Measurements from ENCODE around the gene FBXO21.
A peak's percentile ranks its signal among the peaks of the same experiment; 100 is the strongest.

Gene FBXO21

DNA sequence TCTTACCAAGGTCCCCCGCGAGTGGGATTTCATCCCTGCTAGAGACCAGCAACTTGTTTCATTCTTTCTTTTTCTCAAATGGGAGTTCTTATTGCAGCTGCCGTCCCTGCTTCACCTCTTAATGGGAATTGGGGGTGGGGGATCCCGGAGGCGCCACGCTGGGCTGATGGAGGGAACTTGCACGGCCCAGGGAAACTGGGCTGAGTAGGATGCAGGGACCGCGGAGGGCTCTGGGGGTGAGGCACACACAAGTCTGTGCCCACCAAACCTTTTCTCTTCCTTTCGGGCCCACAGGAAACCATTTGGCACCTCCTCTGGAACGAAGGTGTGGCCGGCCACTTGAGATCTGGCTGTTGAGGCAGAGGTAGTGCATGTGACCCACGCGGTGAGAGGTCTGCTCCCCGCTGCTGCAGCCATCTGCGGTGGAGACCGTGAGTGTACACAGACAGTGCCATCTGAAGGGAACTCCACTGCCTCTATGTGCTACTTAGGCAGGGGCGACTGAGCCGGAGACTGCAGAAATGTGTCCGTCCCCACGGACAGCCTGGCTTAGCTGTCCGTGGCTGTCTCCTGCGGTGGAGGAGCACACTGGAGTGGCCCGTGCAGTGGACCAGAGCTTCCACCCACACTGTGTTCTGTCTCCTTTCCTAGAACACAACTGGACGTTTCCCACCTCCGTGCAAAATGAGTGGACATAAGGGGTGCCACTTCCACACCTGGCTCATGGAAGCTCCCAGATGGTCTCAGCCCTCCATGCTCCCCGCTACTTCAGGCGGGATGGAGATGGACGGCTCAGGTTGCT lies 49.0 kb downstream of the FBXO21 start:
- DNase-seq (ENCODE audit: insufficient read length, low spot score), result no peak
- FAIRE-seq, result no peak

DNA sequence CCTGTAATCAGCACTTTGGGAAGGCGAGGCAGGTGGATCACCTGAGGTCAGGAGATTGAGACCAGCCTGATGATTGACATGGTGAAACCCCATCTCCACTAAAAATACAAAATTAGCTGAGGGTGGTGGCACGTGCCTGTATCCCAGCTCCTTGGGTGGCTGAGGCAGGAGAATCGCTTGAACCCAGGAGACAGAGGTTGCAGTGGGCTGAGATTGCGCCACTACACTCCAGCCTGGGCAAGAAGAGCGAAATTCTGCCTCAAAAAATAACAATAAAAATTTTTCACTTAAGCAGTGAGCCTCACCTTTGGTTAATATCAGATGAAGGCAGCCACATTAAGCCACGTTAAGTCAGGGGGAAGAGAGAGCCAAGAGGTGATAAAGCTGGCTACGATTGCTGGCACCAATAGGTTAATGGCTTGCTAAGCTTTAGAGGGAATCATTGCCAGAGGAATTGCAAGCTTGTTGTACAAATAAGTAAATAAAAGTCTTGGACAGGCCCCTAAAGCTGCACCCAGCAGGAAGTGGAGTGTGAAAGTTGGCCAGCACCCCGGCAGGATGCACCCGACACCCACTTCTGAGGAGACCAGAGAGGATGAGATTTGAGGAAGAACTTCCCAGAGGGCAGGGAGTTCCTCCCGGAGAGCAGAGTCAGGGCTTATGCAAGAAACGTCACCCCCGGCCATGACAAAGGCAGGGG lies 49.7 kb downstream of the FBXO21 start:
- no peak for FAIRE-seq

DNA sequence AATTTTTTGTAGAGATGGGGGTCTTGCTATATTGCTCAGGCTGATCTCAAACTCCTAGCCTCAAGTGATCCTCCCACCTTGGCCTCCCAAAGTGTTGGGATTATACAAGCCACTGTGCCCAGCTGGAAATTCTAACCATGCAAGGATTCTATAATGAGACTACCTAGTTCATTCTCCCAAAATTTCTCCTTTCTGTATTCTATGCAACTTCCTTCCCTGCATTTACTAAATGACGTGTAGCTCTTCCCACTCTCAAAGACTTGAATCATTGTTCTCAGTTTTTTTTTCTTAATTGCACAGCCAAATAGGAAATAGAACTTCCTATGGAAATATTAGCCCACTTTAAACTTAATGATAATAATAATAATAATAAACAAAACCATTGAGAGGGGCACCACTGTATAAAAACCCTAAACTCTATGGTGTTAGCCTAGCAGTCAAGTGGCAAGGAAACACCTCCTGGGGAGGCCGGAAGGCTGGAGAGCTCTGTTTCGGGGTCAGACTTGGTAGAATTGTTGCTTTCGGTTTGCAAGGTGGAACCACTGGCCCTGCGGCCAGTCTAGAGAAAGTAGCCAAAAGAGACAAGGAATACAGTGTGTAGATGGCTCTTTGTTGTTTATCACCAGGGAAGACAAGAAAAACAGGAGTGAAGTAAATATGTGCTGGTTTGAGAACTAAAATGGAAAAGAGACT lies 51.1 kb downstream of the FBXO21 start:
- FAIRE-seq, result no peak

More for the DNA sequence above, 49.7 kb downstream of the FBXO21 start:
- DNase-seq (ENCODE audit: insufficient read length, low spot score), result no peak

DNA sequence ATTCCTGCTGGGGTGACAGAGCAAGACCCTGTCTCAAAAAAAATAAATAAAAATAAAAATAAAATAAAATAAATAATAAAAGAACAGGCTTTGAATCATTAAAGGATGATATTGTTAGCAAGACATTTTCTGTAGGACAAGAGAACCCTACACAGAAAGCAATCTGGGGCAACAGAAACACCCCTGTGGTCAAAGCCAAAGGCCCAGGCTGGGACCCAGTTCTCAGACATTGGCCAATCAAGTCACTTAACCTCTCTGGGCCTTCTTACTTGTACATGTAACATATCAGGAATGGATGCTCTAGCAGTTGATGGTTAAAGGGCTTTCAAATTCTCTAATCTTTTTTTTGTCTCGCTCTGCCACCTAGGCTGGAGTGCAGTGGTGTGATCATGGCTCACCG lies 55.5 kb downstream of the FBXO21 start:
- FAIRE-seq, result no peak
- DNase-seq (ENCODE audit: insufficient read length, low spot score), result no peak

More for the DNA sequence above, 51.1 kb downstream of the FBXO21 start:
- DNase-seq (ENCODE audit: insufficient read length, low spot score), result no peak

DNA sequence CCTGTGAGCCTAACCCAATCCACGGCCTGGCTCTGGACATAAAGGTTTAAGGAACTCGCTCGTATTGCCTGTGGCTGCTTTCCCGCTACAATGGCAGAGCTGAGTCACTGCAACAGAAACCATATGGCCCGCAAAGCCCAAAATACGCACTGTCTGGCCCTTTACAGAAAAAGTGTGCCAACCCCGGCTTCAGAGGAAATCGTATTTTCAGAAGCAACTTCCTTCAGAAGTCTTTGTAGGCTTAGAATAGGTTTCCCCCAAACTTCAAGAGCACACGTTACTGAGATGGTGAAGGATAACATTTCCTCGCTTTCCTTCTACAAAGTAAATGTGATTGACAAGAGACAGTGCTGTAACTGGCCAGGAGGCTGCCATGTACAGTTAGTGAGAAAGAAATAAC lies 56.2 kb downstream of the FBXO21 start:
- FAIRE-seq, result no peak

GRCh38 chr12:117130801-117131200 lies 59.5 kb downstream of the FBXO21 start:
- no peak for FAIRE-seq
- no peak for DNase-seq (ENCODE audit: insufficient read length, low spot score)

More for the DNA sequence above, 56.2 kb downstream of the FBXO21 start:
- no peak for DNase-seq (ENCODE audit: insufficient read length, low spot score)

- FAIRE-seq (no peak), DNase-seq (ENCODE audit: insufficient read length, low spot score) (no peak)
Observed at GRCh38 chr12:117129391-117129790, 60.9 kb downstream of the FBXO21 start.

GRCh38 chr12:117127933-117128823 lies 62.1 kb downstream of the FBXO21 start:
- FAIRE-seq, result no peak
- no peak for DNase-seq (ENCODE audit: insufficient read length, low spot score)

- DNase-seq (ENCODE audit: insufficient read length, low spot score), result no peak
- FAIRE-seq, result no peak
Observed at GRCh38 chr12:117126335-117126734, 63.9 kb downstream of the FBXO21 start.

- FAIRE-seq, result no peak
Observed at GRCh38 chr12:117125767-117126166, 64.5 kb downstream of the FBXO21 start.

DNA sequence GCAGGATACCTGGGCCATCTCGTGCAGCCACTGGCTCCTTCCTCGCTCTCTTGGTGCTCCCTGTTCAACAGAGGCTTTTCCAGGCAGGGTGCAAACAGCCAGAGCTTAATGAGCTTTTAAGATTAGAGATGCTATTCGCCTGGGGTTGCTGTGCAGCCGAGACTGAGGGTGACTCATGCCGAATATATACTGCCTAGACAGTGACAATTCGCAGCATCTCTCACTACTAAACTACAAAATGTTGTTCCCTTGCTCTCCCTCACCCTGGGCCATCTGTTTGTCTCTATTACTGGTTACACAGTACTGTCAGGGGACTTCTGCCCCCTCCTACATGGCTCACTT lies 65.0 kb downstream of the FBXO21 start:
- no peak for DNase-seq (ENCODE audit: insufficient read length, low spot score)
- FAIRE-seq, result no peak

More at GRCh38 chr12:117125767-117126166, 64.5 kb downstream of the FBXO21 start:
- DNase-seq (ENCODE audit: insufficient read length, low spot score), result no peak

- no peak for FAIRE-seq
- DNase-seq (ENCODE audit: insufficient read length, low spot score), result no peak
Observed at GRCh38 chr12:117124421-117125271, 65.6 kb downstream of the FBXO21 start.

DNA sequence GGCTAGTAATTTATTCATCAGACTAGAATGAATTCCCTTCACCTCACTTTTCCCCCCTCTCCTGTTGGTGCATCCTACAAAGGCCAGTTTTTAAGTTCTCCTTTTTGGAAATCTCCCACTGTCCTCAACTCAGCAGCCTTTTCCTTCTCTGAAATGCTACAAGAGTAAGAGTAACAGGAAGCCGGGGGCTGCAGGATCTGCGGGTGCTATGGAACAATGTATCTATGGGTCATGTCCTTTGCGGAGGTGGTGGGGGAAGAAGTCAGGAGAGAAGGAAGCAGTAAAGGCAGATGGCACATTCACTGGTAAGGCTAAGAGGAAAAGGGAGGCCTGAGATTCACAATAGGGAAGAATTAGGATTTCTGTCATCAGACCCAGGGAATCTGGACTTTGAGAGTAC lies 68.8 kb downstream of the FBXO21 start:
- no peak for DNase-seq (ENCODE audit: insufficient read length, low spot score)
- FAIRE-seq, result no peak

GRCh38 chr12:117120787-117121186 lies 69.5 kb downstream of the FBXO21 start:
- no peak for FAIRE-seq
- DNase-seq (ENCODE audit: insufficient read length, low spot score), result no peak

DNA sequence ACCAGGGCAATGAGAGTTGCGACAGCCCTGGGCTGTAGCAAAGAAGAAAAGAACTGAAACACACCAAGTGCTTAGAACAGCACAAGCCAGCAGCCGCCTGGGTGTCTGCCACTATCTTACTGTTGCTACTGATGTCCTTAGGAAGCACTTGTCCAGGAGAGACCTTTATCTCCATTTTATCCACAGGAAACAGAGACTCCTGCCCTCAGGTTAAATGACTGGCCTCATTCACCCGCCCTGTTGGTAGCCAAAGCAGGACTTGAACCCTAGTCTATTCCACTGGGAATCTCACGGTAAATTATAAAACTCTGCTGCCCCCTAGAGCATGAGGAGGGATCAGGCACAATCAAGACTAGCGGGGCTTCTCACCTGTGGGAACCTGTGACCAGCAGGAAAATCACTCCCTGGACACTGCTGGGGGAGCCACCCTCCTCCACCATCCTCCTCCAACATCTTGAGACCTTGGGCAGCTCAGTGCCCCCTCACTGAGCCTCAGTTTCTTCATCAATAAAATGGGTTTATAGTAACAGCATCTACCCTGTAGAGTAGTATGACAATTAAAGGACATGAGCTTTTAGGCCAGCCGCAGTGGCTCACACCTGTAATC lies 70.6 kb downstream of the FBXO21 start:
- DNase-seq (ENCODE audit: insufficient read length, low spot score) (peak; percentile 46), FAIRE-seq (peak; percentile 72)

GRCh38 chr12:117118838-117119591 lies 71.3 kb downstream of the FBXO21 start:
- no peak for FAIRE-seq
- no peak for DNase-seq (ENCODE audit: insufficient read length, low spot score)

DNA sequence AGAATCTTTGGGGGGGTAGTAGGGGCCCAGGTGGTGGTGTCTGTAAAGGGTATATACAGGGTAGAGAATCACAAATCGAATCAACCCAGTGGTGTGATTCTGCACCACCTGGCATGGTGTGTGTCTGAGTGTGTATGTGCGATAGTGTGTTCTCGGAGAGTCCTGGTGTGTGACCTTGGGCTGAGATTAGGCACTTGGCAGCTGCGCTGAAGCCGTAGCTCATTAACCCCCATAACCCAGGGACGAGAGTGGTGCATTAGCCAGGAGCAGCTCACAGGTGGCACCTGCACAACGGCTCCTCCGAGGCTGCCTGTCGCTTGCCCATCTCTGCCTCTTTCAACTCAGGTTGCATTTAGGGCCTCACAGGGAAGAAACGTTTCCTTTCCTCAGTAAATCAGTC lies 75.5 kb downstream of the FBXO21 start:
- no peak for DNase-seq (ENCODE audit: insufficient read length, low spot score)
- FAIRE-seq, result no peak

DNA sequence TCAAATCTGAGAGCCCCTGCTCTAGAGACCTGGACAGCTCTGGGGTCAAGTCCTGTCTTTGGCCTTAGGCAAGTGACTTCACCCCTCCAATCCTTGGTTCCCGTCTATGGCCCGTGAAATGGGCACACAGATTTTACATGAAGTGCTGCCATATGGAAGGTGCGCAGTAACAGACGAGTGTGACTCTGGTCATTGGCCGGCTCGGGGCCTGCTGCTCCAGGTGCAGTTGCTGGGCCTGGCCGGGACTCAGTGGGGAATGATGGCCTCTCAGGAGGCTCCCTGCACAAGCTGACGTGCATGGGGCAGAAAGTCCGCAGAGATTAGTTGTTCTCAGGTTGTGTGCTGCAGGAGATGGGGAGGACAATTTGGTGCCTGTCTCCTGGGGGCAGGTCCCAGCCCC lies 77.0 kb downstream of the FBXO21 start:
- DNase-seq (ENCODE audit: insufficient read length, low spot score) (no peak), FAIRE-seq (no peak)

Measured in GM19239 (cell line).